Endothelial cell of umbilical vein (primary cell): ENCODE data around the gene BLM.

Experiments
- EZH2 ChIP-seq: IDR thresholded peaks from 2 replicates; pipeline ENCODE4 v1.6.1; 2012; ENCODE audit warnings: borderline replicate concordance, low read depth, mild to moderate bottlenecking, moderate library complexity, low read length, inconsistent platforms; ENCODE audit not compliant: severe bottlenecking
- FOS ChIP-seq: IDR thresholded peaks from 2 replicates; pipeline ENCODE4 v1.6.1; 2011; ENCODE audit warnings: mild to moderate bottlenecking, low read length, moderate library complexity, borderline replicate concordance; ENCODE audit not compliant: insufficient read depth
- GATA2 ChIP-seq: IDR thresholded peaks from 2 replicates; pipeline ENCODE4 v1.7.0; 2011; ENCODE audit warnings: low read depth, mild to moderate bottlenecking, moderate library complexity, mixed read lengths, low read length; ENCODE audit not compliant: insufficient read length, insufficient read depth
- JUN ChIP-seq: IDR thresholded peaks from 2 replicates; pipeline ENCODE4 v1.6.1; 2011; ENCODE audit warnings: borderline replicate concordance, low read depth; ENCODE audit not compliant: insufficient read length, insufficient read depth
- MYC ChIP-seq: IDR thresholded peaks from one replicate; pipeline ENCODE4 v1.6.1; 2011; ENCODE audit warnings: mild to moderate bottlenecking, low read depth, low read length
- POLR2A ChIP-seq: IDR thresholded peaks from 2 replicates; pipeline ENCODE4 v1.6.1; 2012; ENCODE audit warnings: low read depth, mild to moderate bottlenecking, control low read depth, low read length
- POLR2AphosphoS5 ChIP-seq: IDR thresholded peaks from 2 replicates; pipeline ENCODE4 v1.6.1; 2012; ENCODE audit warnings: low read depth, mild to moderate bottlenecking, control low read depth, low read length, moderate library complexity; ENCODE audit not compliant: insufficient read depth
- TF ChIP-seq, protein P1 (sequence below): IDR thresholded peaks from 2 replicates; pipeline ENCODE4 v1.6.1; 2011; ENCODE audit not compliant: insufficient read depth, insufficient read length
- TF ChIP-seq, protein P2 (sequence below), 2 donors: IDR thresholded peaks; 1 replicate in 1 of 2; 2 replicates in 1 of 2; pipeline ENCODE4 v1.5.1; 2011; ENCODE audit warnings: low read length in 2 of 2, mild to moderate bottlenecking in 2 of 2, moderate library complexity in 2 of 2, control low read depth in 1 of 2, inconsistent platforms in 1 of 2, low read depth in 1 of 2; ENCODE audit not compliant: insufficient read depth in 1 of 2; ENCODE audit errors: extremely low read depth in 1 of 2

DNA sequence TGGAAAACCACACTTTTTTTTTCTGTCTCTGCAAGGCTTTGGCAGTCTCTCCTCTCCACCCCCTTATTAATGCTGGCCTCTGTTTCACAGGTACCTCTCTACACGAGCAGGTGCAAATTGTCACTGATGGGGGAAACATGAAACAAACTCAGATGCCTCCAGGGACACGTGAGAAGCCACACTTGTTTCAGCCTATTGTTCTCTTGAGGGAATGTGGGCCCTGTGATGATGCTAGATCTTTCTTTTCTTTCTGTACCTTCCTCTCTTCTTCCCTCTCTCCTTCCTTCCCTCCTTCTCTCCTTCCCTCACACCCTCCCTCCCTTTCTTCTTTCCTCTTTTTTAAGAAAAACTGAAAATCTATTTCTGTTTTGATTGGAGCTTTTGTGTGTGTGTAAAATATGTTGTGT, 5.7 kb upstream of the BLM start:
- TF ChIP-seq POLR2AphosphoS5 (no peak), EZH2 (no peak), POLR2A (no peak), MYC (no peak), FOS (no peak), JUN (no peak), GATA2 (no peak)
- TF ChIP-seq, protein P1, sequence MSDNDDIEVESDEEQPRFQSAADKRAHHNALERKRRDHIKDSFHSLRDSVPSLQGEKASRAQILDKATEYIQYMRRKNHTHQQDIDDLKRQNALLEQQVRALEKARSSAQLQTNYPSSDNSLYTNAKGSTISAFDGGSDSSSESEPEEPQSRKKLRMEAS, result no peak
- TF ChIP-seq, protein P2, sequence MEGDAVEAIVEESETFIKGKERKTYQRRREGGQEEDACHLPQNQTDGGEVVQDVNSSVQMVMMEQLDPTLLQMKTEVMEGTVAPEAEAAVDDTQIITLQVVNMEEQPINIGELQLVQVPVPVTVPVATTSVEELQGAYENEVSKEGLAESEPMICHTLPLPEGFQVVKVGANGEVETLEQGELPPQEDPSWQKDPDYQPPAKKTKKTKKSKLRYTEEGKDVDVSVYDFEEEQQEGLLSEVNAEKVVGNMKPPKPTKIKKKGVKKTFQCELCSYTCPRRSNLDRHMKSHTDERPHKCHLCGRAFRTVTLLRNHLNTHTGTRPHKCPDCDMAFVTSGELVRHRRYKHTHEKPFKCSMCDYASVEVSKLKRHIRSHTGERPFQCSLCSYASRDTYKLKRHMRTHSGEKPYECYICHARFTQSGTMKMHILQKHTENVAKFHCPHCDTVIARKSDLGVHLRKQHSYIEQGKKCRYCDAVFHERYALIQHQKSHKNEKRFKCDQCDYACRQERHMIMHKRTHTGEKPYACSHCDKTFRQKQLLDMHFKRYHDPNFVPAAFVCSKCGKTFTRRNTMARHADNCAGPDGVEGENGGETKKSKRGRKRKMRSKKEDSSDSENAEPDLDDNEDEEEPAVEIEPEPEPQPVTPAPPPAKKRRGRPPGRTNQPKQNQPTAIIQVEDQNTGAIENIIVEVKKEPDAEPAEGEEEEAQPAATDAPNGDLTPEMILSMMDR (IDR thresholded peaks at IDR 0.05; ENCODE audit: extremely low read depth in 1 of 2, insufficient read depth in 1 of 2, low read depth in 1 of 2, low read length in 2 of 2), result no peak
